AG04449 (cell line): Measurements from ENCODE around the gene RPL26.
"Not testable (repeated sequence)": the region's sequence is repeated elsewhere in the genome, so short reads cannot be mapped to it uniquely, and the experiment has no call there.

Experiments used
- CTCF ChIA-PET: fragments of 350-600 bp; formaldehyde crosslinking; extraction: SDS; loops from one replicate; lab custom pipeline; 2021; ENCODE audit warnings: antibody characterized with exemption; lab: Yijun Ruan, JAX
- POLR2A ChIA-PET: fragments of 400-600, 350-600 bp; formaldehyde crosslinking; extraction: SDS; loops from one replicate; lab custom pipeline; 2020; ENCODE audit warnings: antibody characterized with exemption, inconsistent platforms; lab: Yijun Ruan, JAX
- DNase-seq: peaks from one replicate; pipeline ENCODE4 v3.0.0-alpha.2; 2010; ENCODE audit warnings: low read depth, low spot score
- H3K4me3 ChIP-seq: 2 replicates; pipeline ENCODE4 v1.5.1; 2011; ENCODE audit warnings: low read depth, mild to moderate bottlenecking, control low read depth, low read length
- CTCF ChIP-seq: IDR thresholded peaks from one replicate; pipeline ENCODE4 v1.5.1; 2011; ENCODE audit warnings: mild to moderate bottlenecking, moderate library complexity, low read length, control low read depth, inconsistent platforms; ENCODE audit not compliant: insufficient read depth; ENCODE audit errors: missing control alignments

The RPL26 gene

GRCh38 chr17:8406174-8406573 lies 23.2 kb upstream of the RPL26 start:
- ChIA-PET CTCF (interaction anchor here (1.0 to 6.5 kb wide), 5 partner anchors 11 to 380 kb away, joined by 3 to 94 read pairs (median 5); no protein-coding TSS in a partner anchor), POLR2A (no interaction called here)
- no peak for TF ChIP-seq CTCF
- no peak for DNase-seq
- no peak overlapping the region for H3K4me3 ChIP-seq

GRCh38 chr17:8405499-8406016 lies 22.6 kb upstream of the RPL26 start:
- no peak overlapping the region for H3K4me3 ChIP-seq
- no peak for DNase-seq
- ChIA-PET CTCF (interaction anchor here (1.0 to 6.5 kb wide), 5 partner anchors 10 to 380 kb away, joined by 3 to 94 read pairs (median 5); no protein-coding TSS in a partner anchor), POLR2A (no interaction called here)
- TF ChIP-seq CTCF = no peak

- H3K4me3 ChIP-seq = no peak overlapping the region
- DNase-seq = no peak
- TF ChIP-seq CTCF = no peak
- POLR2A ChIA-PET = no interaction called here
- CTCF ChIA-PET = no interaction called here
Observed at GRCh38 chr17:8402921-8403536, 20.0 kb upstream of the RPL26 start.

GRCh38 chr17:8401107-8401506 lies 18.1 kb upstream of the RPL26 start:
- no peak for TF ChIP-seq CTCF
- CTCF ChIA-PET = no interaction called here
- POLR2A ChIA-PET = no interaction called here
- no peak for DNase-seq
- no peak overlapping the region for H3K4me3 ChIP-seq

- CTCF ChIA-PET = interaction anchor here (1.7 kb wide), 1 partner anchor 11 kb away, joined by 13 read pairs; no protein-coding TSS in a partner anchor
- TF ChIP-seq CTCF = no peak
- POLR2A ChIA-PET = no interaction called here
- H3K4me3 ChIP-seq = no peak overlapping the region
- no peak for DNase-seq
Observed at GRCh38 chr17:8398980-8399379, 16.0 kb upstream of the RPL26 start.

- DNase-seq = no peak
- no peak within 1 kb of the TSS for H3K4me3 ChIP-seq
- ChIA-PET POLR2A (no interaction called here), CTCF (interaction anchor here (1.5 to 1.7 kb wide), 3 partner anchors 11 to 13 kb away, joined by 6 to 13 read pairs (median 6); no protein-coding TSS in a partner anchor)
- TF ChIP-seq CTCF = no peak
Observed at GRCh38 chr17:8397636-8398035, 14.6 kb upstream of the RPL26 start, which contains the start of gene RNF222. RNF222 (minus strand) TSS chr17:8397827; CDS start chr17:8393461, 4,366 bp downstream.

- not testable (repeated sequence) for H3K4me3 ChIP-seq, DNase-seq
- POLR2A ChIA-PET = interaction anchor here (0.6 kb wide), 1 partner anchor 10 kb away, joined by 3 read pairs; no protein-coding TSS in a partner anchor
- CTCF ChIA-PET = interaction anchor here (1.9 to 2.7 kb wide), 4 partner anchors 11 to 16 kb away, joined by 8 to 14 read pairs (median 10); no protein-coding TSS in a partner anchor
Observed at GRCh38 chr17:8394497-8394896, 11.5 kb upstream of the RPL26 start.
